ENCODE measurements around the gene TLX3.

Gene TLX3

GRCh38 chr5:171308453-171309275 is at the start of gene TLX3:
TSS of gene TLX3 (plus strand) at chr5:171309248. CDS start at chr5:171309366, 118 bp downstream.
- Mint-ChIP-seq H3K4me3 (no peak within 1 kb of the TSS), H3K36me3 (peaks cover 4% of the 10 kb centered on the region), H3K27ac (no peak within 1 kb of the TSS), H3K9me3 (peaks cover 3% of the 10 kb centered on the region), H3K4me1 (peaks cover 11% of the 10 kb centered on the region), H3K27me3 (peaks cover 26% of the 10 kb centered on the region)
- ATAC-seq (ENCODE audit: low read depth) (no peak), DNase-seq (ENCODE audit: low spot score in 2 of 2) (no peak)

GRCh38 chr5:171261361-171261760 is 47.7 kb upstream of the TLX3 start:
- no peaks in the 10 kb centered on the region for H3K4me1 Mint-ChIP-seq
- H3K9me3 Mint-ChIP-seq = no peaks in the 10 kb centered on the region
- no peak overlapping the region for H3K4me3 Mint-ChIP-seq
- H3K27ac Mint-ChIP-seq = no peak overlapping the region
- ATAC-seq (ENCODE audit: low read depth) (no peak), DNase-seq (ENCODE audit: low spot score in 2 of 2) (no peak)
- peaks cover 3% of the 10 kb centered on the region for H3K27me3 Mint-ChIP-seq
- no peaks in the 10 kb centered on the region for H3K36me3 Mint-ChIP-seq

GRCh38 chr5:171261904-171262303 is 47.1 kb upstream of the TLX3 start:
- ATAC-seq (ENCODE audit: low read depth) (no peak), DNase-seq (ENCODE audit: low spot score in 2 of 2) (no peak)
- H3K27me3 Mint-ChIP-seq = peaks cover 3% of the 10 kb centered on the region
- no peak overlapping the region for H3K4me3 Mint-ChIP-seq
- H3K36me3 Mint-ChIP-seq = no peaks in the 10 kb centered on the region
- H3K4me1 Mint-ChIP-seq = no peaks in the 10 kb centered on the region
- H3K27ac Mint-ChIP-seq = no peak overlapping the region
- H3K9me3 Mint-ChIP-seq = no peaks in the 10 kb centered on the region

- no peak for ATAC-seq (ENCODE audit: low read depth)
- Mint-ChIP-seq H3K36me3 (no peaks in the 10 kb centered on the region), H3K4me3 (no peak overlapping the region), H3K4me1 (no peaks in the 10 kb centered on the region), H3K27me3 (peaks cover 3% of the 10 kb centered on the region), H3K27ac (no peak overlapping the region), H3K9me3 (no peaks in the 10 kb centered on the region)
- no peak for DNase-seq (ENCODE audit: low spot score in 2 of 2)
Measured at GRCh38 chr5:171263181-171263580, 45.9 kb upstream of the TLX3 start.

- Mint-ChIP-seq H3K4me1 (no peaks in the 10 kb centered on the region), H3K4me3 (no peak overlapping the region), H3K27ac (no peak overlapping the region), H3K27me3 (peaks cover 3% of the 10 kb centered on the region), H3K9me3 (no peaks in the 10 kb centered on the region), H3K36me3 (no peaks in the 10 kb centered on the region)
- ATAC-seq (ENCODE audit: low read depth) (no peak), DNase-seq (ENCODE audit: low spot score in 2 of 2) (no peak)
Measured at GRCh38 chr5:171264843-171265242, 44.2 kb upstream of the TLX3 start.

GRCh38 chr5:171268700-171269620 is 40.1 kb upstream of the TLX3 start:
- Mint-ChIP-seq H3K4me1 (no peaks in the 10 kb centered on the region), H3K4me3 (no peak overlapping the region), H3K27ac (no peak overlapping the region), H3K9me3 (peaks cover 5% of the 10 kb centered on the region), H3K36me3 (peaks cover 3% of the 10 kb centered on the region), H3K27me3 (peaks cover 9% of the 10 kb centered on the region)
- no peak for DNase-seq (ENCODE audit: low spot score in 2 of 2)
- ATAC-seq (ENCODE audit: low read depth) = no peak

GRCh38 chr5:171269717-171270116 is 39.3 kb upstream of the TLX3 start:
- Mint-ChIP-seq H3K4me3 (no peak overlapping the region), H3K27me3 (peaks cover 8% of the 10 kb centered on the region), H3K27ac (no peak overlapping the region), H3K36me3 (peaks cover 3% of the 10 kb centered on the region), H3K4me1 (no peaks in the 10 kb centered on the region), H3K9me3 (peaks cover 5% of the 10 kb centered on the region)
- no peak for ATAC-seq (ENCODE audit: low read depth)
- no peak for DNase-seq (ENCODE audit: low spot score in 2 of 2)

GRCh38 chr5:171270136-171270535 is 38.9 kb upstream of the TLX3 start:
- H3K27ac Mint-ChIP-seq = no peak overlapping the region
- no peak for DNase-seq (ENCODE audit: low spot score in 2 of 2)

GRCh38 chr5:171271798-171272197 is 37.2 kb upstream of the TLX3 start:
- no peak for ATAC-seq (ENCODE audit: low read depth)
- no peak overlapping the region for H3K4me3 Mint-ChIP-seq
- peaks cover 6% of the 10 kb centered on the region for H3K27me3 Mint-ChIP-seq
- H3K4me1 Mint-ChIP-seq = no peaks in the 10 kb centered on the region
- DNase-seq (ENCODE audit: low spot score in 2 of 2) = no peak
- H3K9me3 Mint-ChIP-seq = peaks cover 5% of the 10 kb centered on the region
- no peak overlapping the region for H3K27ac Mint-ChIP-seq
- H3K36me3 Mint-ChIP-seq = peaks cover 3% of the 10 kb centered on the region

More at GRCh38 chr5:171270136-171270535, 38.9 kb upstream of the TLX3 start:
- H3K27me3 Mint-ChIP-seq = peaks cover 6% of the 10 kb centered on the region
- H3K4me1 Mint-ChIP-seq = no peaks in the 10 kb centered on the region
- peaks cover 5% of the 10 kb centered on the region for H3K9me3 Mint-ChIP-seq
- no peak overlapping the region for H3K4me3 Mint-ChIP-seq
- peaks cover 3% of the 10 kb centered on the region for H3K36me3 Mint-ChIP-seq
- no peak for ATAC-seq (ENCODE audit: low read depth)

GRCh38 chr5:171272996-171273970 is 35.8 kb upstream of the TLX3 start:
- Mint-ChIP-seq H3K36me3 (peaks cover 3% of the 10 kb centered on the region), H3K27ac (no peak overlapping the region), H3K27me3 (peaks cover 6% of the 10 kb centered on the region), H3K9me3 (peaks cover 5% of the 10 kb centered on the region), H3K4me3 (no peak overlapping the region), H3K4me1 (no peaks in the 10 kb centered on the region)
- DNase-seq (ENCODE audit: low spot score in 2 of 2) (no peak), ATAC-seq (ENCODE audit: low read depth) (no peak)

- DNase-seq (ENCODE audit: low spot score in 2 of 2) (no peak), ATAC-seq (ENCODE audit: low read depth) (no peak)
- peaks cover 3% of the 10 kb centered on the region for H3K36me3 Mint-ChIP-seq
- H3K4me3 Mint-ChIP-seq = no peak overlapping the region
- peaks cover 5% of the 10 kb centered on the region for H3K9me3 Mint-ChIP-seq
- H3K27ac Mint-ChIP-seq = no peak overlapping the region
- H3K27me3 Mint-ChIP-seq = peaks cover 8% of the 10 kb centered on the region
- H3K4me1 Mint-ChIP-seq = no peaks in the 10 kb centered on the region
Measured at GRCh38 chr5:171275841-171276544, 33.1 kb upstream of the TLX3 start.

- H3K27me3 Mint-ChIP-seq = peaks cover 11% of the 10 kb centered on the region
- ATAC-seq (ENCODE audit: low read depth) (no peak), DNase-seq (ENCODE audit: low spot score in 2 of 2) (no peak)
- H3K27ac Mint-ChIP-seq = no peak overlapping the region
- H3K9me3 Mint-ChIP-seq = no peaks in the 10 kb centered on the region
- H3K4me3 Mint-ChIP-seq = no peak overlapping the region
- no peaks in the 10 kb centered on the region for H3K36me3 Mint-ChIP-seq
- no peaks in the 10 kb centered on the region for H3K4me1 Mint-ChIP-seq
Measured at GRCh38 chr5:171283753-171284152, 25.3 kb upstream of the TLX3 start.

GRCh38 chr5:171285465-171285864 is 23.6 kb upstream of the TLX3 start:
- H3K27ac Mint-ChIP-seq = no peak overlapping the region
- DNase-seq (ENCODE audit: low spot score in 2 of 2) = no peak
- H3K27me3 Mint-ChIP-seq = peaks cover 12% of the 10 kb centered on the region
- no peak for ATAC-seq (ENCODE audit: low read depth)
- no peaks in the 10 kb centered on the region for H3K36me3 Mint-ChIP-seq
- no peaks in the 10 kb centered on the region for H3K9me3 Mint-ChIP-seq
- H3K4me3 Mint-ChIP-seq = no peak overlapping the region
- no peaks in the 10 kb centered on the region for H3K4me1 Mint-ChIP-seq

Data from memory B cell (primary cell).